Neural progenitor cell (in vitro differentiated cells): ENCODE data around the gene BLOC1S3.

ENCODE experiments used
- CTCF ChIP-seq: fragments of 200-600 bp; sonication (generic); IDR thresholded peaks from 2 replicates; pipeline ENCODE4 v1.5.1; 2017; ENCODE audit warnings: antibody characterized with exemption, mild to moderate bottlenecking
- EZH2 ChIP-seq: fragments of 200-600 bp; sonication (generic); IDR thresholded peaks from 2 replicates; pipeline ENCODE4 v1.6.1; 2017; ENCODE audit warnings: antibody characterized with exemption, mild to moderate bottlenecking, moderate library complexity

GRCh38 chr19:45172173-45172572 is 6.4 kb upstream of the BLOC1S3 start:
- TF ChIP-seq EZH2 (no peak), CTCF (no peak)
